Measurements from ENCODE around the gene EPO.

Gene EPO

GRCh38 chr7:100731937-100732636 is 11.8 kb downstream of the EPO start:
- DNase-seq (ENCODE audit: low read depth), result no peak
- H3K4me3 ChIP-seq (ENCODE audit: low read depth, low read length), result no peak overlapping the region

DNA sequence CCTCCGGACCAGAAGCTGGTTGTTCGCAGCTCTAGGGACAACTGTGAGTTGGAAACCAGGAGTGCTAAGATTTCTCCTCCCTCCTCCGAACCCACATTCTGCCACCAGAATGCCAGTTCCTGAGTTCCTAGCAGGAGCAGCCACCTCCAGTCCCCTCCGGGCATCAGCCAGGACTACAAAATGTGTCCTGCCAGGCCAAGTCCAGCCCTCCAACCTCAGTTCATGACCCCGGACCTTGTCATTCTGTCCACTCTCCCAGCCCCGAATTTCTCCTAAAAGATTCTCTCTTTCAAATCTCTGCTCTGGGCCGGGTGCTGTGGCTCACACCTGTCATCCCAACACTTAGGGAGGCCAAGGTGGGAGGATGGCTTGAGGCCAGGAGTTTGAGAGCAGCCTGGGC is 15.5 kb downstream of the EPO start:
- TF ChIP-seq, protein P1, sequence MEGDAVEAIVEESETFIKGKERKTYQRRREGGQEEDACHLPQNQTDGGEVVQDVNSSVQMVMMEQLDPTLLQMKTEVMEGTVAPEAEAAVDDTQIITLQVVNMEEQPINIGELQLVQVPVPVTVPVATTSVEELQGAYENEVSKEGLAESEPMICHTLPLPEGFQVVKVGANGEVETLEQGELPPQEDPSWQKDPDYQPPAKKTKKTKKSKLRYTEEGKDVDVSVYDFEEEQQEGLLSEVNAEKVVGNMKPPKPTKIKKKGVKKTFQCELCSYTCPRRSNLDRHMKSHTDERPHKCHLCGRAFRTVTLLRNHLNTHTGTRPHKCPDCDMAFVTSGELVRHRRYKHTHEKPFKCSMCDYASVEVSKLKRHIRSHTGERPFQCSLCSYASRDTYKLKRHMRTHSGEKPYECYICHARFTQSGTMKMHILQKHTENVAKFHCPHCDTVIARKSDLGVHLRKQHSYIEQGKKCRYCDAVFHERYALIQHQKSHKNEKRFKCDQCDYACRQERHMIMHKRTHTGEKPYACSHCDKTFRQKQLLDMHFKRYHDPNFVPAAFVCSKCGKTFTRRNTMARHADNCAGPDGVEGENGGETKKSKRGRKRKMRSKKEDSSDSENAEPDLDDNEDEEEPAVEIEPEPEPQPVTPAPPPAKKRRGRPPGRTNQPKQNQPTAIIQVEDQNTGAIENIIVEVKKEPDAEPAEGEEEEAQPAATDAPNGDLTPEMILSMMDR (IDR thresholded peaks at IDR 0.05; ENCODE audit: low read depth, low read length, missing control alignments), result no peak
- H3K4me3 ChIP-seq (ENCODE audit: low read depth, low read length), result no peak overlapping the region
- DNase-seq (ENCODE audit: low read depth), result no peak

More at GRCh38 chr7:100731937-100732636, 11.8 kb downstream of the EPO start:
- TF ChIP-seq, protein P1 (IDR thresholded peaks at IDR 0.05; ENCODE audit: low read depth, low read length, missing control alignments), result no peak

- no peak overlapping the region for H3K4me3 ChIP-seq (ENCODE audit: low read depth, low read length)
- no peak for DNase-seq (ENCODE audit: low read depth)
- TF ChIP-seq, protein P1 (IDR thresholded peaks at IDR 0.05; ENCODE audit: low read depth, low read length, missing control alignments), result no peak
These were observed 16.4 kb downstream of the EPO start for GRCh38 chr7:100736671-100737070.

- no peak overlapping the region for H3K4me3 ChIP-seq (ENCODE audit: low read depth, low read length)
- DNase-seq (ENCODE audit: low read depth), result no peak
- TF ChIP-seq, protein P1 (IDR thresholded peaks at IDR 0.05; ENCODE audit: low read depth, low read length, missing control alignments), result no peak
These were observed 19.7 kb downstream of the EPO start for GRCh38 chr7:100739934-100740333.

GRCh38 chr7:100744605-100745004 is 24.3 kb downstream of the EPO start:
- TF ChIP-seq, protein P1 (IDR thresholded peaks at IDR 0.05; ENCODE audit: low read depth, low read length, missing control alignments), result no peak
- no peak for DNase-seq (ENCODE audit: low read depth)
- no peak overlapping the region for H3K4me3 ChIP-seq (ENCODE audit: low read depth, low read length)

- DNase-seq (ENCODE audit: low read depth), result no peak
- TF ChIP-seq, protein P1 (IDR thresholded peaks at IDR 0.05; ENCODE audit: low read depth, low read length, missing control alignments), result no peak
- no peak overlapping the region for H3K4me3 ChIP-seq (ENCODE audit: low read depth, low read length)
These were observed 24.9 kb downstream of the EPO start for GRCh38 chr7:100745184-100745583.

DNA sequence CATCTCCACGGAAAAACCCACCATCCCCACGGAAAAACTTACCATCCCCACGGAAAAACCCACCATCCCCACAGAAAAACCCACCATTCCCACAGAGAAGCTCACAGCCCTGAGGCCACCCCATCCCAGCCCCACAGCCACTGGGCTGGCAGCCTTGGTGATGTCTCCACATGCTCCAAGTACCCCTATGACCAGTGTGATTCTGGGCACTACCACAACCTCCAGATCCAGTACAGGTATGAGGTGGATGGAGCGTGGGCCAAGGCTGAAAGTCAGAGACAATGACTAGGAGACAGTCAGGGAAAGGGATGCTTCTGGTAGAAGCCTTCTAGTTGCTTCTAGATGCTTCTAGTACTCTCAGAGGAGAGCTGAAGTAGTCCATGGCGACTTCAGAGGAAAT is 32.7 kb downstream of the EPO start:
- no peak for DNase-seq (ENCODE audit: low read depth)
- no peak overlapping the region for H3K4me3 ChIP-seq (ENCODE audit: low read depth, low read length)
- TF ChIP-seq, protein P1 (IDR thresholded peaks at IDR 0.05; ENCODE audit: low read depth, low read length, missing control alignments), result no peak

All from GM12864 (cell line).